GM21786 (cell line): Measurements from ENCODE around the gene NFIC.
"Not testable (repeated sequence)": the region's sequence is repeated elsewhere in the genome, so short reads cannot be mapped to it uniquely, and the experiment has no call there.

Experiments
- ATAC-seq: cut with Tn5 transposase; IDR thresholded peaks from one replicate; pipeline ENCODE4 v1.9.1; 2021; ENCODE audit not compliant: unreplicated experiment

The NFIC gene

GRCh38 chr19:3506384-3507340, 140.3 kb downstream of the NFIC start:
- no peak for ATAC-seq

- no peak for ATAC-seq
Observed at GRCh38 chr19:3507371-3508120, 141.2 kb downstream of the NFIC start.

GRCh38 chr19:3508121-3508661, 141.8 kb downstream of the NFIC start:
- ATAC-seq: not testable (repeated sequence)

- ATAC-seq: no peak
Observed at GRCh38 chr19:3508771-3509535, 142.6 kb downstream of the NFIC start.

- ATAC-seq: no peak
Observed at GRCh38 chr19:3509566-3509989, 143.2 kb downstream of the NFIC start.

- no peak for ATAC-seq
Observed at GRCh38 chr19:3510727-3511126, 144.3 kb downstream of the NFIC start.

GRCh38 chr19:3511506-3512251, 145.3 kb downstream of the NFIC start:
- ATAC-seq: no peak

- no peak for ATAC-seq
Observed at GRCh38 chr19:3512562-3513228, 146.3 kb downstream of the NFIC start.

- ATAC-seq: no peak
Observed at GRCh38 chr19:3513229-3514140, 147.1 kb downstream of the NFIC start.

GRCh38 chr19:3514930-3515329, 148.5 kb downstream of the NFIC start:
- no peak for ATAC-seq

GRCh38 chr19:3515891-3516422, 149.6 kb downstream of the NFIC start:
- ATAC-seq: no peak

- ATAC-seq: no peak
Observed at GRCh38 chr19:3516675-3517207, 150.4 kb downstream of the NFIC start.

- no peak for ATAC-seq
Observed at GRCh38 chr19:3517638-3518037, 151.3 kb downstream of the NFIC start.

- ATAC-seq: no peak
Observed at GRCh38 chr19:3518255-3518654, 151.9 kb downstream of the NFIC start.

GRCh38 chr19:3518659-3519058, 152.3 kb downstream of the NFIC start:
- no peak for ATAC-seq
